Measurements from ENCODE around the gene SSU72.

The SSU72 gene

DNA sequence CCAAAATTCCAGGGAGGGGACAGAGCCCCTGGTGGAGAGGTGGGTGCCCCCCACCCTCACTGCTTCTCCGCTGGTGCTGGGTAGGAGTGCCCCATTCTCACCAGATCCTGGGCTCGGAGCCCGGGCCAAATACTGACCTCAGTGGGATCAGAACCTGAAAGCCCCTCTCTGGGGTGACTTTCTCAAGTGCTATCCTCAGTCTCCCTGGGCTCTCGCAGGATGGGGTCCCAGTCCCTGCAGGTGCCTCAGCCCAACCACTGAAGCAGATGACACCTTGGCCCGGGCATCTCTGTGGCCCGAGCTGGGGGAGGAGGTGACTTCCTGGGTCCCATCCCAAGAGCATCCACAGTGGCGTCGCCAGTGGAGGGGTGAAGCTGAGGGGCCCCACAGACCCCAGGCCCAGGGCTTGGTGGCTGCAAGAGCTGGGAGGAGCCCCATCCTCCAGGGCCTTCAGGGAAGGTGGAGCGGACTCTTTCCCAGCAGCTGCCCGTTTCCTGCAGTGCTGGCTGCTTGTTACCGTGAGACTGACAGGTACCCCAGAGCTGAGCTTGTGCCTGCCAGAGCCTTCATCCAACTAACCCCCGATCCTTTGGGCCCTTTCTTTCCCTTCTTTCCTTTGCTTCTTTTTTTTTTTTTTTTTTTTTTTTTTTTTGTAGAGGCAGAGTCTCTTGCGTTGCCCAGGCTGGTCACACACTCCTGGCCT lies 29.2 kb upstream of the SSU72 start:
- Histone ChIP-seq H3K79me2 (ENCODE audit: insufficient read depth, low read length) (no peaks in the 10 kb centered on the region), H3K9ac (ENCODE audit: low read depth, low read length, poor library complexity, severe bottlenecking) (no peak overlapping the region), H4K20me1 (ENCODE audit: insufficient read depth, low read length, poor library complexity, severe bottlenecking) (no peaks in the 10 kb centered on the region), H2AFZ (ENCODE audit: low read length) (no peak overlapping the region), H3K36me3 (ENCODE audit: insufficient read depth, low read length) (no peaks in the 10 kb centered on the region), H3F3A (ENCODE audit: low read depth) (no peaks in the 10 kb centered on the region), H3K9me3 (ENCODE audit: insufficient read depth, low read depth, low read length) (no peaks in the 10 kb centered on the region), H3K27me3 (ENCODE audit: insufficient read depth, low read length, poor library complexity, severe bottlenecking) (no peaks in the 10 kb centered on the region), H3K4me1 (ENCODE audit: insufficient read depth, low read length, poor library complexity, severe bottlenecking) (no peaks in the 10 kb centered on the region), H3K4me2 (ENCODE audit: low read depth, low read length, poor library complexity, severe bottlenecking) (no peak overlapping the region), H3K4me3 (ENCODE audit: low read length, poor library complexity, severe bottlenecking) (no peak overlapping the region), H3K9me2 (replicated peaks; ENCODE audit: low read depth, low read length) (no peaks in the 10 kb centered on the region)
- TF ChIP-seq EZH2phosphoT487 (IDR thresholded peaks at IDR 0.05; ENCODE audit: borderline replicate concordance), result no peak
- TF ChIP-seq, protein P1, sequence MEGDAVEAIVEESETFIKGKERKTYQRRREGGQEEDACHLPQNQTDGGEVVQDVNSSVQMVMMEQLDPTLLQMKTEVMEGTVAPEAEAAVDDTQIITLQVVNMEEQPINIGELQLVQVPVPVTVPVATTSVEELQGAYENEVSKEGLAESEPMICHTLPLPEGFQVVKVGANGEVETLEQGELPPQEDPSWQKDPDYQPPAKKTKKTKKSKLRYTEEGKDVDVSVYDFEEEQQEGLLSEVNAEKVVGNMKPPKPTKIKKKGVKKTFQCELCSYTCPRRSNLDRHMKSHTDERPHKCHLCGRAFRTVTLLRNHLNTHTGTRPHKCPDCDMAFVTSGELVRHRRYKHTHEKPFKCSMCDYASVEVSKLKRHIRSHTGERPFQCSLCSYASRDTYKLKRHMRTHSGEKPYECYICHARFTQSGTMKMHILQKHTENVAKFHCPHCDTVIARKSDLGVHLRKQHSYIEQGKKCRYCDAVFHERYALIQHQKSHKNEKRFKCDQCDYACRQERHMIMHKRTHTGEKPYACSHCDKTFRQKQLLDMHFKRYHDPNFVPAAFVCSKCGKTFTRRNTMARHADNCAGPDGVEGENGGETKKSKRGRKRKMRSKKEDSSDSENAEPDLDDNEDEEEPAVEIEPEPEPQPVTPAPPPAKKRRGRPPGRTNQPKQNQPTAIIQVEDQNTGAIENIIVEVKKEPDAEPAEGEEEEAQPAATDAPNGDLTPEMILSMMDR (conservative IDR thresholded peaks at IDR 0.05; ENCODE audit: low read length), result no peak

DNA sequence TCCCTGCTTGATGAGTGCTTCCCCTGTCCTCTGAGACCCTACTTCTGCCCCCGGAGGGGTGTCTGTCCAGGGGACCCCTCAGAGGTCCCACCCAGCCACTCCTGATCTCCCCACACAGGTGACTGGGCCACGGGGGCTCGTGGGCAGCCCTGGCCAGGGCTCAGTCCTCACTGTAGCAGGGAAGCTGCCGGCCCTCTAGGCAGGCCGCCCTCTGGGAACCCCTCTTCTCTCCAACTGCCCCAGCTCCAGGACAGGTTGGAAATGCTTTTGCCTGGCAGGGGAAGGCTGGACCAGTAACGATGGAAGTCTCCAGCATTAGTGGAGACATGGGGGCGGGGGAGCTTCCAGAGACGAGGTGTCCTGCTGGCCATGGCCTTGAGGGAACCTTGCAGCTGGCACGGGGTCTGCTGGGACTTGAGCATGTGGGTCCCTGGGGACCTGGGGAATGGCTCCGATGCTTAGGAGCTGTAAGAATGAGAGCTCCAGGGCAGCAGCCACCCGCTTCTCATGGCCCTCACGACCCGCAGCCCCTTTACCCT lies 28.4 kb upstream of the SSU72 start:
- Histone ChIP-seq H3K79me2 (ENCODE audit: insufficient read depth, low read length) (no peaks in the 10 kb centered on the region), H2AFZ (ENCODE audit: low read length) (no peak overlapping the region; the same call in 1 of the 2 replicates), H3K4me2 (ENCODE audit: low read depth, low read length, poor library complexity, severe bottlenecking) (no peak overlapping the region), H3K27me3 (ENCODE audit: insufficient read depth, low read length, poor library complexity, severe bottlenecking) (no peaks in the 10 kb centered on the region), H3K9me2 (replicated peaks; ENCODE audit: low read depth, low read length) (no peaks in the 10 kb centered on the region), H3K4me3 (ENCODE audit: low read length, poor library complexity, severe bottlenecking) (no peak overlapping the region), H3K9ac (ENCODE audit: low read depth, low read length, poor library complexity, severe bottlenecking) (no peak overlapping the region), H3K36me3 (ENCODE audit: insufficient read depth, low read length) (no peaks in the 10 kb centered on the region), H3F3A (ENCODE audit: low read depth) (no peaks in the 10 kb centered on the region), H3K4me1 (ENCODE audit: insufficient read depth, low read length, poor library complexity, severe bottlenecking) (no peaks in the 10 kb centered on the region), H3K9me3 (ENCODE audit: insufficient read depth, low read depth, low read length) (no peaks in the 10 kb centered on the region), H4K20me1 (ENCODE audit: insufficient read depth, low read length, poor library complexity, severe bottlenecking) (no peaks in the 10 kb centered on the region)
- no peak for TF ChIP-seq EZH2phosphoT487 (IDR thresholded peaks at IDR 0.05; ENCODE audit: borderline replicate concordance)
- TF ChIP-seq, protein P1 (conservative IDR thresholded peaks at IDR 0.05; ENCODE audit: low read length), result no peak

DNA sequence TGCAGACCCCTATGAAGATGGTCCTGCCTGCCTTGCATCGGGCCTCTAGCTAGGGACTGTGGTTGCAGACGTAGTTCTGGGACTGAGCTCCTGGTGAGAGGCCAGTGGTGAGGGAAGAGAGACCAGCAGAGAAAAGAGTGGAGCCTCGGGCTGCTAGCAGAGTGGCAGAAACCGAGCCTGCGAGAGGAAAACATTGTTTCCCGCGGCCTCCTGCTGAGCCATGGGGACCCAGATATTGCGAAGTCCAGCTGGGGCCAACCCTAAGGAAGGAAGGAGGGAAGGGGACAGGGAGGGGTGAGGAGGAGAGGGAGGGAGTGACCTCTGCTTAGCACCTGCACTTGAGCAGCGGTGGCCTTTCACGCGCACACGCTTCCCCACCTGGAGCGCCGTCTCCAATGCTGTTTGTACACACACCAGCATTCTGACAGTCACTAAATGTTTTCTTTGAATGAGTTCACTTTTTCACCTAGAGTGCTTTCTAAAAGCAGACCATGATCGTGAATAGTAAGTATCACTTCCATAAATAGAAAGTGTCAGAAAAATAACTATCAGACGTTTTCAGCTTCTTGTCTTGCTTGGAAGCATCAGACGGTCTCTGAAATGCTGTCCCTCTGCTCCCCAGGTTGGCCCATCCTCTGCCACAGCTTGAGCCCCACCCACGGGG lies 27.8 kb upstream of the SSU72 start:
- H2AFZ ChIP-seq (ENCODE audit: low read length), result no peak overlapping the region; the same call in 1 of the 2 replicates
- no peak overlapping the region for H3K9ac ChIP-seq (ENCODE audit: low read depth, low read length, poor library complexity, severe bottlenecking)
- H3F3A ChIP-seq (ENCODE audit: low read depth), result no peaks in the 10 kb centered on the region
- no peaks in the 10 kb centered on the region for H3K4me1 ChIP-seq (ENCODE audit: insufficient read depth, low read length, poor library complexity, severe bottlenecking)
- H3K4me2 ChIP-seq (ENCODE audit: low read depth, low read length, poor library complexity, severe bottlenecking), result no peak overlapping the region
- no peaks in the 10 kb centered on the region for H4K20me1 ChIP-seq (ENCODE audit: insufficient read depth, low read length, poor library complexity, severe bottlenecking)
- no peaks in the 10 kb centered on the region for H3K9me2 ChIP-seq (replicated peaks; ENCODE audit: low read depth, low read length)
- no peaks in the 10 kb centered on the region for H3K9me3 ChIP-seq (ENCODE audit: insufficient read depth, low read depth, low read length)
- H3K27me3 ChIP-seq (ENCODE audit: insufficient read depth, low read length, poor library complexity, severe bottlenecking), result no peaks in the 10 kb centered on the region
- no peak overlapping the region for H3K4me3 ChIP-seq (ENCODE audit: low read length, poor library complexity, severe bottlenecking)
- H3K79me2 ChIP-seq (ENCODE audit: insufficient read depth, low read length), result no peaks in the 10 kb centered on the region
- H3K36me3 ChIP-seq (ENCODE audit: insufficient read depth, low read length), result no peaks in the 10 kb centered on the region
- TF ChIP-seq, protein P1 (conservative IDR thresholded peaks at IDR 0.05; ENCODE audit: low read length), result no peak
- no peak for TF ChIP-seq EZH2phosphoT487 (IDR thresholded peaks at IDR 0.05; ENCODE audit: borderline replicate concordance)

All from Loucy (cell line).